NCI-H187 (cell line): ENCODE data around the gene XRCC6.
"Not testable (repeated sequence)": the region's sequence is repeated elsewhere in the genome, so short reads cannot be mapped to it uniquely, and the experiment has no call there.

Experiments used
- DNase-seq, 2 experiments: peaks; one replicate each; lab custom pipeline; 2025; lab: John Stamatoyannopoulos, UW

Gene XRCC6

DNA sequence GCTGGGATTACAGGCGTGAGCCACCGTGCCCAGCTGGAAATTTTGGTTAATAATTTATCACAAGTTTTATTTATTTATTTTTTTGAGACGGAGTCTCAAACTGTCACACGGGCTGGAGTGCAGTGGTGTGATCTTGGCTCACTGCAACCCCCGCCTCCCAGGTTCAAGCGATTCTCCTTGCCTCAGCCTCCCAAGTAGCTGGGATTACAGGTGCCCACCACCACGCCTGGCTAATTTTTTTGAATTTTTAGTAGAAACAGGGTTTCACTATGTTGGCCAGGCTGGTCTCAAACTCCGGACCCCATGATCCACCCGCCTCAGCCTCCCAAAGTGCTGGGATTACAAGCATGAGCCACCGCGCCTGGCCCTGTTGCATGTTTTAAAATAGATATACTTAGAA is 65.8 kb downstream of the XRCC6 start:
- DNase-seq: not testable (repeated sequence)

DNA sequence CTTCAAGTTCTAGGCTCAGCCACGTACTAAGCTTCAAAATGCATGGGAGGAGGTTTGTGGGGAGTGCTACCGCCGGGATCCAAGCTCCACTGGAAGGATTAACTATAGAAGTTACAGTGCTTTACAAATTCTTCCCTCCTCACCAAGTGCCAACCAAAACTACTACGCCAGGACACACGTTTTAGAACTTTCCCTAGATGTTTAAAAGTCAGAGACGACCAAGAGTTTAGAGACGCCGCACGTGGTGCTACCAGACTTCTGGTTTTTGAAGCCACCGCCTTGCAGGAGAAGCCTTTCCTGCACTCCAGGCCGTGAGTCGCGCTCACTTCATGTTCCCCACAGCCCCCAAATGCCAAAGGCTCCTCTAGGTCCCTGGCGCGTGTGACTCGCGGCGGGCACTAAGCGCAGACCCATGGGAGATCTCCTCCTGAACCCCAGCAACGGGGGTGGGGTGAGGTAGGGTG is 66.8 kb downstream of the XRCC6 start:
- no peak for DNase-seq

DNA sequence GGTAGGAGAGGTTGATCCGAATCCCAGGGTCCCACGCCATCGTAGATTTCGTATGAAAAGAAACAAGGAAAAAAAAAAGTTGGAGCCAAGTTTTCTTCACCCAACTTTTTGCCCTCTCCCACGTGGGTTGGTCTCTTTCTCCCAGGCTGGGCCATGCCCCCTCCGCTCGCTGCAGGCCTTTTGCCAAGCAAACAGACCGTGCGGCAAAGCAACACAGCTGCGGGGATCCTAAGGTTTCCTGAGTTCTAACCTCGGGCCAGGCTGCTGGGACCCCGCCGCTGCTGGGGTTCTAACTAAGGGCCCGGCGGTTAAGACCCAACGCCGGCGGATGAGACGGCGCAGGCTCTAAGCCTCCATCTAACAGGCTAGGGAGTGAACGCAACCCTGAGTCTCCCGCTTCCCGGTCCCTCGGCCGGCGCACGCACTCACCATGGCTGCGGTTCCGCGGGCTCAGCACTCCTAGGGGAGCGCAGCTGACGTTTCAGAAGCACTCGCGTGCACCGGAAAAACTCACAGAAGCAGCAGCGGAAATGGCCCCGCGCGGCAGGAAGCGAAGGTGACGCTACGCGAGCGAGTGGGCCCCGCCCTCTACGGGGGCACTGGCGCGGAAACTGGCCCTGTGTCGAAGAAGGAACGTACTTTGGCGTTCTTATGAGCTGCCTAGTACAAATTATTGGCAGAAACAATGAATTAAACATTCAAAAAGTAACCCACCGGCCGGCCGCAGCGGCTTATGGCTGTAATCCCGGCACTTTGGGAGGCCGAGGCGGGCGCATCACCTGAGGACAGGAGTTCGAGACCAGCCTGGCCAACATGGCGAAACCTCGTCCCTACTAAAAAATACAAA is 67.5 kb downstream of the XRCC6 start, which contains the start of gene SNU13:
SNU13 (minus strand) TSS at position 503 of the 847 bp plus-strand sequence; CDS start at position 432, 71 bp downstream.
- DNase-seq: peak; percentile 17 to 53

DNA sequence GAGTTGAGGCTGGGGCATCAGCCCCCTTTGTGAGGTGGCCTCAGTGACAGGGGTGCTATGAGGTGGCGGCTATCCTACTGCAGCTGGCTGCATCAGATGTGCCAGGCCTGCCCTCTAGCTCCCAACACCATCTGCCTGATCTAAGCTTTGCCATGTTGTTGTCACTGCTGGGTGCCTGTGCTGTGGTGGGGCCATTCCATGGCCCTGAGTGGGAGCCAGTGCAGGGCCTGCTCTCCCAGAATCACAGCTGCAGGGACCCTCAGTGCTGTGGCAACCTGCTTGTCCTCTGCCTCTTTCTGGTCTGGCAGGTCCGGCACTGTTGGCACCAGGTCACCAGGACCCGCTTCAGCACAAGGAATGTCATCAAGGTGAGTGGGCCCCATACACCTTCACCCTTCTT is 69.4 kb downstream of the XRCC6 start:
- DNase-seq: no peak

DNA sequence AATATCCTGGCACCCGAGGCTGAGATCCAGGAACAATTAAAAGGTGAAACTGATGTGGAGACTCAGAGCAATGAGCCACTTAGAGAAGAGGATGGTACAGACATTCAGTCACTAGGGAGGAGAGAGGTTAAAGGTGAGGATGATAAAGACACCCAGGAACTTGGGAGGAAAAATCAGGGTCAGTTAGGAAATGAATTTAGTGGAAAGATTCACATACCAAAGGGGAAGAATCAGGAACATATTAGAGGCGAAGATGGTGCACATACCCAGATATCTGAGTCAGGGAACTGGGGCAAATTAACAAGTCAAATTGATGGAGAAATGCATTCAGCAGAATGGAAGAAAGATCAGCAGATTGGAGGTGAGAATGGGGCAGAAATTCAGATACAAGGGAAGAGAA is 74.1 kb downstream of the XRCC6 start:
- DNase-seq: no peak

DNA sequence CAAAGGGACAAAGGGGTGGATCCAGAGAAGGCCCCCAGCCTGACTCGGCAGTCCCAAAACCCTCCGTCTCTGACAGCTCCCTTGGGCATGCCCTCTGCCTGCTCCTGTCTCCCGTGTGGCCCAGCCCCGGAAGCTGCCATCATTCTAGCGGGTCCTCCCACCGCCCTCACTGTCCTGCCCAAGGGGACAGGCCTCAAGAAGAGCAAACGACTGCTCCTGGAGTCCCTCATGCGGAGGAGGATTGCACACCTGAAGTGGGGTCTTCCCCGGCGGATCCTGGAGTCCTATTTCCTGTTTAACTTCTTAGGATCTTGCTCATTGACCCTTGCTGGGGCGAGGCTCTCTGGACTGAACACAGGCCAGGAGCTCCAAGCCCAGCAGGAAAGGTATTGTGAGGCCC is 75.6 kb downstream of the XRCC6 start:
- no peak for DNase-seq

DNA sequence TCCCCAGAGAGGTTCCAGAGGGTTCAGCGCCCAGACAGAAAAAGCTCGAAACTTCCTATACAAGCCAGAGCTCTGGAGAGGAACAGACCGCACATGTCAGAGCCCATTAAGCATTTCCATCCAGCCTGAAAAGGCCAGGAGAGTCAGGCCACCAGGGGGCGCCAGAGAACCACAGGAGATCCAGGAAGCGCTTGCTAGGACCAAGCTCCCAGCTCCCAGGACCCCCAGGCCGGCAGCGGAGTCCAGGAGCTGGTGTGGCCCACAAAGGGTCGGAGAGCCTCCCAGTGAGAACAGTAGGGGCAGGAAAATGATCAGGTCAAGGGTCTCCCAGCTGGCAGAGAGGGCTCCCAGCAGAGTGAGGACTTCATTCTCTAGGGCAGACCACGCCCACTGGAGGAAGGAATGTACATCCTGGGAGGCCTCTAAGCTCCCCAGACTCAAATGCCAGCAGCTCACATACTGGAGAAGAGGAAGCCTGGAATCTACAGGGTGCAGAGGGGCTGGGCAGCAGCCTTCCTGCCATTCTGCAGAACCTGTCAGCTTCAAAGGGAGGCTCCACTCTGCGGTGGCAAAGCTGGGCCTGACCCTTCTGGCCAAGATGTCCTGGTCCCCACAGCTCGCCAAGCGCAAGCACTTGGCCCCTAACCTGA is 76.2 kb downstream of the XRCC6 start:
- peak; percentile 43 to 53 for DNase-seq

DNA sequence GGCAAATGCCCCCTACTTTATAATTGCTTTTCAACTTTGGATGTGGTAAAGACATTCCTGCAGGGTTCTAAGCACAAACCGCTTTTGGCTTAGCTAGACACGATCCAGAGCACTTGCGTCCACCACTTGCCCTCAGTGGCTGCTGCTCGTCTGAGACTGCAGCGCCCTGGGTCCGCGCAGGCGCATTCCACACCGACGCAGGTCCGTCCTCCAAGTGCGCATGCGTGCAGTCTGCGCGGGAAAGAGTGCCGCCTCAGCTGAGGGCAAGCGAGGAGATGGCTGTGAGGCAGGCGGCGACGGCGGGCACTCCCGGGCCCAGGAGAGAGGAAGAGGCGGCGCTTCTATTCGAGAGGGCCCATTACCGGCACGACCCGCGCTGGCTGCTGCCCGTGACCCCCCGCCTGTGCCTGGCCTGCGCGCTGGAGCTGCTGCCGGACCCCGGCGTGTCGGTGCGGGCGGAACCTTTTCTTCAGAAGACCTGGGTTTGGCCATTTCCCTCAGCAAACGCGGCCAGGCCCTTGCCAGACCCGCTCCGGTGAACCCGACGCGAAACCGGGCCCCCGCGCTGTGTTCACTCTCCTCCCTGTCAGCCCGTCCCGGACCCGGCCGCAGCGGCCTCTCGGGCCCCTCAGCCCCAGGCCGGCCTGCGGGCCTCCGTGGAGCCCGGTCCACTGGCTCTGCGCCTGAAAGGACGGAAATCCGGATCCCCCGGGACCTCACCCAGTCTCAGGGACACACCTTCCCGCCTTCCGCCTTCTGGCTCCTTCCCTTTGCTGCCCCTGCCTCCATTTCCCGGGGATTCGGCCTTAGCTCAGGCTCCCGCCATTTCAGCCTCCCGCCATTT is 78.4 kb downstream of the XRCC6 start, which contains the start of gene MEI1:
MEI1 (plus strand) TSS at position 240 of the 844 bp plus-strand sequence; CDS start at position 276, 36 bp downstream.
- DNase-seq: no peak

DNA sequence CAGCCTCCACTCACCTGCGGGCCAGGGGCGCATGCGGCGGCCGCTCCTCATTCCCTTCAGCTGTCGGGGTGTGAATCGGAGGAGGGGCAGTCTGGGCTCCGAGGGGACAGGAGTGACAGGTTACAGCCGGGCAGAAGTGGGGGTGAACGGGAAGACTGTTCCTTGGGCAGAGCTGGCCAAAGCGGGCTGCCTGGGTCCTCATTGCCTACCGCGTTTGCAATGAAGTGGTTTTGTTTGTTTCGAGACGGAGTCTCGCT is 78.9 kb downstream of the XRCC6 start:
- DNase-seq: no peak

DNA sequence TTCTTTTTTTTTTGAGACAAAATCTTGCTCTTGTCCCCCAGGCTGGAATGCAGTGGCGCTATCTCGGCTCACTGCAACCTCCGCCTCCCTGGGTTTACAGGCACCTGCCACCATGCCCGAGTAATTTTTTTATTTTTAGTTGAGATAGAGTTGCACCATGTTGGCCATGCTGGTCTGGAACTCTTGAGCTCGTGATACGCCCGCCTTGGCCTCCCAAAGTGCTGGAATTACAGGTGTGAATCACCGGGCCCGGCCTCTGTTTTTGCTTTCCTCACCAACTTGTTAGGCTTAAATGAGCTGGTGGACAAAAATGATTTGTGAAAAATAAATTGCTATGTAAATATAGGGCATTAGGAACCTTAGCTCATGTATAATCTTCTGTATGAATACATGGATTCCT is 81.7 kb downstream of the XRCC6 start:
- DNase-seq: no peak

DNA sequence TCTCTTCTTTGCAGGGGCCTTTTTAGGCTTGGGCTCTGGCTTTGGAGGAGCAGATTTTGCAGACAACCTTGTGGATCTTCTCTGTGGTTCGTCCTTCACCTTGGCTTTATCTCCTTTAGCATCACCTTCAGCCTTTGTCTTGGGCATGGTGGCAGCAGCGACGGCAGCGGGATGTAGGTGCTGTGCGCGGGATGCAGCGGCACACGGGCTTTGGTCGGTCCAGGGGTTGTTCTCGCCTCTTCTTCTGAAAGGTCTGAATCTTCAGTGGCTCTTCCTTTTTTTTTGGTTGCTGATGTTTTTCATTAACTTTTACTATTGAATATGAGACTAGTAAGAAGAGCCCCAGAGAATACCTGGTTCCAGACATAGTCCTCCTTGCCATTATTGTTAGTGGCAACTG is 88.2 kb downstream of the XRCC6 start:
- no peak for DNase-seq

DNA sequence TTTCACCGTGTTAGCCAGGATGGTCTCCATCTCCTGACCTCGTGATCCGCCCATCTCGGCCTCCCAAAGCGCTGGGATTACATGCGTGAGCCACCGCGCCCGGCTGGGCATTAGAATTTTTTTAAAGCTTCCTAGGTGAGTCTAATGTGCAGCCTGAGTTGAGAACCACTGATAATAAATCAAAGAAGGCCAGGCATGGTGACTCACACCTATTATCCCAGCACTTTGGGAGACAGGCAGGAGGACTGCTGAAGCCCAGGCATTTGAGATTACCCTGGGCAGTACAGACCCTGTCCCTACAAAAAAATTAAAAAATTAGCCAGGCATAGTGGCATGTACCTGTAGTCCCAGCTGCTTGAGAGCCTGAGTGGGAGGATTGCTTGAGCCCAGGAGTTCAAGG is 91.9 kb downstream of the XRCC6 start:
- no peak for DNase-seq
